ENCODE results near the gene SEC24A.

DNA sequence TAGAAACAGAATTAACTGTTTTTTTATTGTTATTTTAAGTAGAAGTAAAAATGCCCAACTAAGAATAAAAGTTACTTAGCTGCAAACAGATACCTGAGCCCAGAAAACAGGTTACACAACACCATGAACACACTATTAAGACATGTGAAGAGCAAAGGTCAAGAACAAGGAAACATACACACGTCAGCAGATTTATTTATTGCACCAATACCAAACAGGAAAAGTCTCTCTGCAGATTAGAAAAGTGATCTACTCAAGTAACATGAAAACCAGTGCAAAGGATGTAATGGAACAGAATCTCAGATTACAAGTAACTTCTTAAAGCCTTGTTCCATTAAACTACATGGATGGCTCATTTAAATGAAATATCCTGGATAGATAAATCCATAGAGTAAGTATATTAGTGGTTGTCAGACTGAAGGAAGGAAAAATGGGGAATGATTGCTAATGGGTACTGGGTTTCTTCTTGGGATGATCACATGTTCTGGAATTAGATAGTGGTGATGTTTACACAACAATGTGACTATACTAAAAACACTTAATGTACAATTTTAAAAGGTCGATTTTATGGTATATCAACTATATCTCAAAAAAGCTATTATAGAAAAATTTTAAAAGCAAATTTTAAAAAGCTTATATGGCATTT is 22.1 kb upstream of the SEC24A start:
- TF ChIP-seq, protein P1, sequence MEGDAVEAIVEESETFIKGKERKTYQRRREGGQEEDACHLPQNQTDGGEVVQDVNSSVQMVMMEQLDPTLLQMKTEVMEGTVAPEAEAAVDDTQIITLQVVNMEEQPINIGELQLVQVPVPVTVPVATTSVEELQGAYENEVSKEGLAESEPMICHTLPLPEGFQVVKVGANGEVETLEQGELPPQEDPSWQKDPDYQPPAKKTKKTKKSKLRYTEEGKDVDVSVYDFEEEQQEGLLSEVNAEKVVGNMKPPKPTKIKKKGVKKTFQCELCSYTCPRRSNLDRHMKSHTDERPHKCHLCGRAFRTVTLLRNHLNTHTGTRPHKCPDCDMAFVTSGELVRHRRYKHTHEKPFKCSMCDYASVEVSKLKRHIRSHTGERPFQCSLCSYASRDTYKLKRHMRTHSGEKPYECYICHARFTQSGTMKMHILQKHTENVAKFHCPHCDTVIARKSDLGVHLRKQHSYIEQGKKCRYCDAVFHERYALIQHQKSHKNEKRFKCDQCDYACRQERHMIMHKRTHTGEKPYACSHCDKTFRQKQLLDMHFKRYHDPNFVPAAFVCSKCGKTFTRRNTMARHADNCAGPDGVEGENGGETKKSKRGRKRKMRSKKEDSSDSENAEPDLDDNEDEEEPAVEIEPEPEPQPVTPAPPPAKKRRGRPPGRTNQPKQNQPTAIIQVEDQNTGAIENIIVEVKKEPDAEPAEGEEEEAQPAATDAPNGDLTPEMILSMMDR (IDR thresholded peaks at IDR 0.05) = no peak
- TF ChIP-seq POLR2A (IDR thresholded peaks at IDR 0.05) (no peak), POLR2AphosphoS5 (IDR thresholded peaks at IDR 0.05) (no peak), EP300 (IDR thresholded peaks at IDR 0.05) (no peak)
